ENCODE measurements around the gene ELF4.

- TF ChIP-seq, protein P1, sequence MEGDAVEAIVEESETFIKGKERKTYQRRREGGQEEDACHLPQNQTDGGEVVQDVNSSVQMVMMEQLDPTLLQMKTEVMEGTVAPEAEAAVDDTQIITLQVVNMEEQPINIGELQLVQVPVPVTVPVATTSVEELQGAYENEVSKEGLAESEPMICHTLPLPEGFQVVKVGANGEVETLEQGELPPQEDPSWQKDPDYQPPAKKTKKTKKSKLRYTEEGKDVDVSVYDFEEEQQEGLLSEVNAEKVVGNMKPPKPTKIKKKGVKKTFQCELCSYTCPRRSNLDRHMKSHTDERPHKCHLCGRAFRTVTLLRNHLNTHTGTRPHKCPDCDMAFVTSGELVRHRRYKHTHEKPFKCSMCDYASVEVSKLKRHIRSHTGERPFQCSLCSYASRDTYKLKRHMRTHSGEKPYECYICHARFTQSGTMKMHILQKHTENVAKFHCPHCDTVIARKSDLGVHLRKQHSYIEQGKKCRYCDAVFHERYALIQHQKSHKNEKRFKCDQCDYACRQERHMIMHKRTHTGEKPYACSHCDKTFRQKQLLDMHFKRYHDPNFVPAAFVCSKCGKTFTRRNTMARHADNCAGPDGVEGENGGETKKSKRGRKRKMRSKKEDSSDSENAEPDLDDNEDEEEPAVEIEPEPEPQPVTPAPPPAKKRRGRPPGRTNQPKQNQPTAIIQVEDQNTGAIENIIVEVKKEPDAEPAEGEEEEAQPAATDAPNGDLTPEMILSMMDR (IDR thresholded peaks at IDR 0.05; ENCODE audit: low read depth, low read length, poor library complexity, severe bottlenecking), result no peak
- no peak for TF ChIP-seq EZH2phosphoT487 (IDR thresholded peaks at IDR 0.05; ENCODE audit: borderline replicate concordance, low read length)
Observed at GRCh38 chrX:130118441-130119311, 8.4 kb upstream of the ELF4 start.

Data from DOHH2 (cell line).